IPS DF 6.9 (cell line): Measurements from ENCODE around the gene ZNF611.
"Not testable (repeated sequence)": the region's sequence is repeated elsewhere in the genome, so short reads cannot be mapped to it uniquely, and the experiment has no call there.

Experiments
- DNase-seq: peaks from one replicate; pipeline ENCODE4 v3.0.0-alpha.2; 2013; ENCODE audit warnings: low read depth, low spot score
- H3K27ac ChIP-seq: one replicate; pipeline ENCODE4 v1.5.1; 2013; ENCODE audit warnings: low read length, control low read depth
- H3K27me3 ChIP-seq: 2 replicates; pipeline ENCODE4 v1.6.1; 2013; ENCODE audit warnings: mild to moderate bottlenecking, low read length; ENCODE audit not compliant: control insufficient read depth, insufficient read depth
- H3K36me3 ChIP-seq: 2 replicates; pipeline ENCODE4 v1.6.1; 2013; ENCODE audit warnings: low read length; ENCODE audit not compliant: control insufficient read depth, insufficient read depth
- H3K4me1 ChIP-seq: 2 replicates; pipeline ENCODE4 v1.6.1; 2013; ENCODE audit warnings: low read length; ENCODE audit not compliant: control insufficient read depth, insufficient read depth
- H3K4me3 ChIP-seq: 2 replicates; pipeline ENCODE4 v1.5.1; 2013; ENCODE audit warnings: mild to moderate bottlenecking, low read length
- H3K9me3 ChIP-seq: 2 replicates; pipeline ENCODE4 v1.6.1; 2013; ENCODE audit warnings: low read length, inconsistent platforms; ENCODE audit not compliant: control insufficient read depth, insufficient read depth
- WGBS: extraction: QIAGEN DNeasy Blood & Tissue Kit; methylation state at CpG from one replicate; pipeline ENCODE4 v1.1.7; 2013; ENCODE audit warnings: mixed read lengths, missing lambda C conversion rate; ENCODE audit not compliant: insufficient read length, insufficient coverage; 5-methylcytosine and 5-hydroxymethylcytosine counted together

Gene ZNF611

DNA sequence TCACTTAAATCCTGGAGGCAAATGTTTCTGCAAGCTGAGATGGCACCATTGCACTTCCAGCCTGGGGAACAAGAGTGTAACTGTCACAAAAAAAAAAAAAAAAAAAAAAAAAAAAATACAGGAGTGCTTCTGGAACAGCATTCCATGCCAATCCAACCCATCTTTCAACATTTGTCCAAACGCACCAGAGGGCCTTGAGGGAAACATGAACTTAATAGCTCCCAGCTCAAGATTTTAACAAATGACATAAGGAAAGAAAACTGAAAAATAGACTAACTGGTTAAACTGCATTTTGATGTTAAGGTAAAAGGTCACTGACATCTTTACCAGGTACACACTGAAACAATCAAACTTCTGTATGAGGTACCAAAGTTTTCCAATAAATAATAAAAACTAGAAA is 49.0 kb downstream of the ZNF611 start:
- no peak for DNase-seq
- Histone ChIP-seq H3K36me3 (no peaks in the 10 kb centered on the region), H3K4me3 (no peak overlapping the region), H3K4me1 (no peaks in the 10 kb centered on the region), H3K27ac (no peak overlapping the region), H3K9me3 (no peaks in the 10 kb centered on the region), H3K27me3 (no peaks in the 10 kb centered on the region)
- no CpG with 5 or more reads among the region's 1 CpG for WGBS

DNA sequence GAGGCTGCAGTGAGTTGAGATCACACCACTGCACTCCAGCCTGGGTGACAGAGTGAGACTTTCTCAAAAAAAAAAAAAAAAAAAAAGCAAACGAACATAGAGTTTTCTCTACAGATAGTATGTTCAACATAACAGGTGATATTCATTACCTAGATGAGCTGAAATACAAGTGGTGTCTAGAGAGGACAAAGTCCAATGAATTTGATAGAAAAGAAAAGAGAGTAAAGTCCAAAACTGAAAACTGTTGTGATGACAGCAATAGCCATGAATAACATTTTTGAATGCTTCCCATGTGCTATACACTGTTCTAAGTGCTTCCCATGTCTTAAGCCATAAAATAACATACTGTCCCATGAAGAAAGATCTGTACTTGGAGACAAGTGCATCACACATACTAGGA is 53.6 kb downstream of the ZNF611 start:
- H3K9me3 ChIP-seq, H3K36me3 ChIP-seq, H3K4me3 ChIP-seq, H3K27ac ChIP-seq, H3K27me3 ChIP-seq, DNase-seq, H3K4me1 ChIP-seq: not testable (repeated sequence)
- no CpG with 5 or more reads among the region's 1 CpG for WGBS

DNA sequence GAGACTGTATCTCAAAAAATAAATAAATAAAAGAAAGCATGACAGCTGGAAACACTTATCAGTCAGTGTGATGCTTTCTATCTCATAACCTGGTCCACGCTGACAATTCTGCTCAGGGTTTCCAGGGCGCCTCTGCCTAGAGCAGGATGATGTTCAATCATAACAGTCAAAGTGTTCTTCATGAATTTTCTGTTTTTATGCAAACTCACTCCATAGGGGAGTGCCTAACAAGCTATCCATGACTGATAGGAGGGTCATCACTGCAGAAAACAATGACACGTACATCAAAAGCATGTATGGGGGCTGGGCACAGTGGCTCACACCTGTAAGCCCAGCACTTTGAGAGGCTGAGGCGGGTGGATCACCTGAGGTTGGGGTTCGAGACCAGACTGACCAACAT is 55.2 kb downstream of the ZNF611 start:
- H3K4me3 ChIP-seq: no peak overlapping the region

DNA sequence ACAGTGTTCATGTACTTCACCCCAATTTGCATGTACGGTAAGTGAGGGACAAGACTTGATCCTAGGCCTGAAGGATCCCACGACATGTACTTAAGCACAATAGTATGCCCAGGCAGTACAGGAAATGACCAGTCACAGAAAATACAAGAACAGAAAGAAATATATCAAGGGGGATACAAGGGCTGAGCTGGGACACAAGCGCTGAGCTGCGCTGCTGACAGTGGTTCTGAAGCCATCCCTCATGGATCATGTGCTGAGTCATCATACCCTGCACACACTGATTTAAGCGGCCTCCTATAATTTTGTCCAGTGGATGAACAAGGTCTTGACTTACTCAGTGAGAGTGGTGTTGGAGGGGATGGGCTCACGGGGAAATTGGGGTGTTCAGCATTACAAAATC is 59.6 kb downstream of the ZNF611 start:
- not testable (repeated sequence) for H3K9me3 ChIP-seq, H3K36me3 ChIP-seq, H3K4me1 ChIP-seq, H3K4me3 ChIP-seq, H3K27ac ChIP-seq, DNase-seq, H3K27me3 ChIP-seq
- no CpG with 5 or more reads among the region's 6 CpGs for WGBS

More for the DNA sequence above, 55.2 kb downstream of the ZNF611 start:
- no peak overlapping the region for H3K27ac ChIP-seq
- H3K9me3 ChIP-seq: no peaks in the 10 kb centered on the region
- no peaks in the 10 kb centered on the region for H3K4me1 ChIP-seq
- no CpG with 5 or more reads among the region's 5 CpGs for WGBS
- H3K27me3 ChIP-seq: no peaks in the 10 kb centered on the region
- no peaks in the 10 kb centered on the region for H3K36me3 ChIP-seq
- no peak for DNase-seq

DNA sequence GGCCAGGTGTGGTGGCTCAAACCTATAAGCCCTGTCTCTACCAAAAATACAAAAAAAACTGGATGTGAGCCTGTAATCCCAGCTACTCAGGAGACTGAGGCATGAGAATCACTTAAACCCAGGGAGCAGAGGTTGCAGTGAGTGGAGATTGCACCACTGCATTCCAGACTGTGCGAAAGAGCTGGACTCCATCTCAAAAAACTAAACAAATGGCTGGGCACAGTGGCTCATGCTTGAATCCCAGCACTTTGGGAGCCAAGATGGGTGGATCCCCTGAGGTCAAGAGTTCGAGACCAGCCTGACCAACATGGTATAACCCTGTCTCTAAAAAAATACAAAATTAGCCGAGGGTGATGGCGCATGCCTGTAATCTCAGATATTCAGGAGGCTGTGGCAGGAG is 61.8 kb downstream of the ZNF611 start:
- H3K4me1 ChIP-seq: no peaks in the 10 kb centered on the region
- no peaks in the 10 kb centered on the region for H3K36me3 ChIP-seq
- no peaks in the 10 kb centered on the region for H3K9me3 ChIP-seq
- no peak overlapping the region for H3K4me3 ChIP-seq
- H3K27ac ChIP-seq: no peak overlapping the region
- DNase-seq: no peak
- no peaks in the 10 kb centered on the region for H3K27me3 ChIP-seq
- WGBS: no CpG with 5 or more reads among the region's 4 CpGs

DNA sequence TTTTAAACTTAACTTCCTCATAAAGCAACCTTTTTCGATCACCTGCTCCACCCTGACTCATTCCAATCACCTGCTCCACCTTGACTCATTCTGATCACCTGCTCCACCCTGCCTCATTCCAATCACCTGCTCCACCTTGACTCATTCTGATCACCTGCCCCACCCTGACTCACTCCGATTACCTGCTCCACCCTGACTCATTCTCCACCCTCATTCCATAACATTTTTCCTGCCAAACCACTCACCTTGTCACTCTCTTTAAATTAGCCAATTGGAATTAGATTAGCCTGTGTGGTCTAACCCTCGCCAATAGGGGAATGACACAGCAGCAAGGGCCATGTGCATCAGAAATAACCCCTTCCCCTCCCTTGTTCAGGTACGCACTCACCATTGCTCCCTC is 64.8 kb downstream of the ZNF611 start:
- Histone ChIP-seq H3K4me1 (peaks cover under 1% of the 10 kb centered on the region), H3K36me3 (no peaks in the 10 kb centered on the region), H3K9me3 (no peaks in the 10 kb centered on the region), H3K4me3 (no peak overlapping the region), H3K27me3 (no peaks in the 10 kb centered on the region), H3K27ac (no peak overlapping the region)
- DNase-seq: no peak
- no CpG with 5 or more reads among the region's 4 CpGs for whole genome bisulfite sequencing

DNA sequence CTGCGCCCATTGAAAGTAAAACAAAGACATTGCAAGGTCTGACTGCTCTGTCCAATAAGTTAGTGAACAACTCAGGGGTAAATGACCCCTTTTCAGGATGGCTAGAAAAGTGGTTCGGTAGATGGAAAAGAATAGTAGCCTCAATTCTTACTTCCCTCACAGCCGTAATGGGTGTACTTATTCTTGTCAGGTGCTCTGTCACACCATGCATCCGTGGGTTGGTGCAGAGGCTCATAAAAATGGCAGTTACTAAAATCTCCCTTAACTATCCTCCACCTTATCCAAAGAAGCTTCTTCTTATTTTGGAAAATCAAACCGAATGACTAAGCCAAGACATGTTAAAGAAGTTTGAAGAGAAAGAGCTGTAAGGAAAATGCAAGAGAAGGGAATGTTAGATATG is 65.3 kb downstream of the ZNF611 start:
- Histone ChIP-seq H3K4me3 (no peak overlapping the region), H3K36me3 (no peaks in the 10 kb centered on the region), H3K27me3 (no peaks in the 10 kb centered on the region), H3K9me3 (no peaks in the 10 kb centered on the region), H3K27ac (no peak overlapping the region), H3K4me1 (peaks cover 3% of the 10 kb centered on the region)
- WGBS: no CpG with 5 or more reads among the region's 5 CpGs
- no peak for DNase-seq

DNA sequence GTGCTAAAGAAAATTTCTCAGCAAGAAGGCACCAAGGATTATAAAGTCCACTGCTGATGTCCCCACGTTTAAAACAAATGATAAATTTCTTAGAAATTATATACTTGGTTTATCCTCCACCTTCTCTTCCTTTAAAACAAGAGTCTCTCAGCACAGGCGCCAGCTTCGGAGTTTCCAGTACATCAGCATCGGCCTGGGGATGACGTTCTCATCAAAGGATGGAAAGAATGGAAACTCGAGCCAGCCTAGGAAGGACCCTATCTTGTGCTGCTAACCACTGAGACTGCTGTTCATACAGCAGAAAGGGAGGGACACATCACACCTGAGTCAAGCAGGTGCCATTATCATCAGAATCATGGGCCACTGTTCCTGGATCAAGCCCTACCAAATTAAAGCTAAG is 66.9 kb downstream of the ZNF611 start:
- no peaks in the 10 kb centered on the region for H3K36me3 ChIP-seq
- H3K9me3 ChIP-seq: no peaks in the 10 kb centered on the region
- WGBS: no CpG with 5 or more reads among the region's 6 CpGs
- H3K4me1 ChIP-seq: peaks cover 3% of the 10 kb centered on the region
- no peaks in the 10 kb centered on the region for H3K27me3 ChIP-seq
- no peak for DNase-seq
- no peak overlapping the region for H3K4me3 ChIP-seq
- no peak overlapping the region for H3K27ac ChIP-seq

DNA sequence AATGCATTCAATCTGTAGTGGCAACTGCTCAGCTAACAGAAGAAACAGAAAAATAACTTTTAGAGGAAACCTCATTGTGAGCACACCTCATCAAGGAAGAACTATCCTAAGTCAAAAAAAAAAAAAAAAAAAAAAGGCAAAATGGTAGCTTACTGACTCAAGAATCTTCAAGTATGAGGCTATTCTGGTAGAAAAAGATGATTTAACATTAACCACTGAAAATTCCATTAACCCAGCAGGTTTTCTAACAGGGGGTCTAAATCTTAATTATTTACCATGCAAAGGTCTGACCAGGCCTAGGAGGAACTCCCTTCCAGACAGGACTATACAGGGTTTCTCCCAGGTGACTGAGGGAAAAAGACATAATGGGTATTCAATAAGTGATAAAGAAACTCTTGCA is 68.3 kb downstream of the ZNF611 start:
- DNase-seq: no peak
- Histone ChIP-seq H3K9me3 (no peaks in the 10 kb centered on the region), H3K36me3 (no peaks in the 10 kb centered on the region), H3K27me3 (no peaks in the 10 kb centered on the region), H3K4me3 (no peak overlapping the region), H3K4me1 (peaks cover 3% of the 10 kb centered on the region), H3K27ac (no peak overlapping the region)

DNA sequence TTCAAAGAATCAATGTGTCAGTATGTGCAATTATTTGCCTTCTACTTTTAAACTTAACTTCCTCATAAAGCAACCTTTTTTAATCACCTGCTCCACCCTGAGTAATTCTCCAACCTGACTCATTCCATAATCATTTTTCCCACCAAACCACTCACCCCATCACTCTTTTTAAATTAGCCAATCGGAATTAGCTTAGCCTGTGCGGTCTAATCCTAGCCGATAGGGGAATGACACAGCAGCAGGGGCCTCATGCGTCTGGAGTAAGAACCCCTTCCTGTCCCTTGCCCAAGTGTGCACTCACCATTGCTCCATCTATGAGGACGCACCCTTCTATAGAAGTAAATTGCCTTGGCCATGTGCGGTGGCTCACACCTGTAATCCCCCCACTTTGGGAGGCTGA is 69.3 kb downstream of the ZNF611 start:
- H3K4me1 ChIP-seq: peaks cover 3% of the 10 kb centered on the region
- DNase-seq: no peak
- WGBS: 100% methylated on average over 1 of the region's 6 CpGs
- no peaks in the 10 kb centered on the region for H3K36me3 ChIP-seq
- no peaks in the 10 kb centered on the region for H3K27me3 ChIP-seq
- H3K9me3 ChIP-seq: no peaks in the 10 kb centered on the region
- no peak overlapping the region for H3K4me3 ChIP-seq
- no peak overlapping the region for H3K27ac ChIP-seq

DNA sequence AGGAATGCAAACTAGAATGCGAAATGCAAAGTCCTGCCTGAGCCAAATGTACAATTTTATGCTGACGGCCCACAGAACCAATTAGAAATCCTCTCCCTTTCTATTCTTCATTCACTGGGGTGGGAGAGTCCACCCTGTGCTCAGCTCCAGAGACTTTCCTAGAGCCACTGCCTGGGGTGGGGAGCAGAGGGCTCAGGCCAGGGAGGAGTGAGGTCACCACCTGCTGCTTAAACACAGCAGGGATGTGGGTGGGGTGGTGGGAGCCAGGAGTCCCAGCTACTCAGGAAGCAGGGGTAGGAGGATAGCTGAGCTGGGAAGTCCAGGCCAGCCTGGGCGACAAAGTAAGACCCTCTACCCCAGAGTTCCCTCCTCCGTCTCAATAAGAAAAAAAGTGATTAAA is 69.8 kb downstream of the ZNF611 start:
- no CpG with 5 or more reads among the region's 4 CpGs for WGBS
- H3K27ac ChIP-seq: no peak overlapping the region

More for the DNA sequence above, 69.8 kb downstream of the ZNF611 start:
- Histone ChIP-seq H3K27me3 (no peaks in the 10 kb centered on the region), H3K4me3 (no peak overlapping the region), H3K36me3 (no peaks in the 10 kb centered on the region), H3K4me1 (peaks cover 3% of the 10 kb centered on the region), H3K9me3 (no peaks in the 10 kb centered on the region)
- DNase-seq: no peak
